Measurements from ENCODE around the gene TRHDE.

GRCh38 chr12:72523754-72524153, 251.6 kb downstream of the TRHDE start:
- TF ChIP-seq CTCF (IDR thresholded peaks at IDR 0.05) (no peak), POLR2A (IDR thresholded peaks at IDR 0.05) (no peak)
